NT2/D1 (cell line): ENCODE measurements around the gene FRMD8.
A peak's percentile ranks its signal among the peaks of the same experiment; 100 is the strongest.

Experiments used
- DNase-seq: peaks from one replicate; pipeline ENCODE4 v3.0.0-alpha.2; 2011; ENCODE audit warnings: low read depth, low spot score
- H3K27me3 ChIP-seq: 2 replicates; pipeline ENCODE4 v1.6.0; 2011; ENCODE audit warnings: mild to moderate bottlenecking; ENCODE audit not compliant: insufficient read length, insufficient read depth
- H3K36me3 ChIP-seq: 2 replicates; pipeline ENCODE4 v1.6.1; 2011; ENCODE audit warnings: mild to moderate bottlenecking, low read length, mixed read lengths; ENCODE audit not compliant: insufficient read depth, insufficient read length
- H3K4me1 ChIP-seq: 2 replicates; pipeline ENCODE4 v1.5.1; 2011; ENCODE audit not compliant: insufficient read depth, insufficient read length
- H3K4me3 ChIP-seq: 2 replicates; pipeline ENCODE4 v1.5.1; 2011; ENCODE audit warnings: low read depth; ENCODE audit not compliant: insufficient read length
- H3K9ac ChIP-seq: 2 replicates; pipeline ENCODE4 v1.6.0; 2011; ENCODE audit warnings: low read depth; ENCODE audit not compliant: insufficient read length
- H3K9me3 ChIP-seq: 2 replicates; pipeline ENCODE4 v1.5.1; 2011; ENCODE audit warnings: mild to moderate bottlenecking, low read length; ENCODE audit not compliant: insufficient read depth
- SUZ12 ChIP-seq: IDR thresholded peaks from 2 replicates; pipeline ENCODE4 v1.6.1; 2011; ENCODE audit not compliant: insufficient read length, insufficient read depth; ENCODE audit errors: extremely low read depth
- YY1 ChIP-seq: IDR thresholded peaks from 2 replicates; pipeline ENCODE4 v1.6.1; 2011; ENCODE audit not compliant: insufficient read length, insufficient read depth
- ZNF274 ChIP-seq: IDR thresholded peaks from 2 replicates; pipeline ENCODE4 v1.6.1; 2011; ENCODE audit warnings: mild to moderate bottlenecking, low read depth, low read length

FRMD8 gene

GRCh38 chr11:65425105-65425970, 38.9 kb downstream of the FRMD8 start:
- TF ChIP-seq ZNF274 (no peak), SUZ12 (no peak), YY1 (no peak)
- DNase-seq: no peak
- Histone ChIP-seq H3K4me3 (peak overlapping the region; percentile 90), H3K4me1 (peaks cover 9% of the 10 kb centered on the region), H3K27me3 (no peaks in the 10 kb centered on the region), H3K9ac (peak overlapping the region; percentile 98), H3K9me3 (no peaks in the 10 kb centered on the region), H3K36me3 (peaks cover 36% of the 10 kb centered on the region)

GRCh38 chr11:65425971-65426838, 39.8 kb downstream of the FRMD8 start:
- Histone ChIP-seq H3K36me3 (peaks cover 39% of the 10 kb centered on the region), H3K9ac (peak overlapping the region; percentile 39), H3K4me3 (peak overlapping the region; percentile 90), H3K4me1 (peaks cover 8% of the 10 kb centered on the region), H3K27me3 (no peaks in the 10 kb centered on the region), H3K9me3 (no peaks in the 10 kb centered on the region)
- DNase-seq: no peak
- TF ChIP-seq SUZ12 (no peak), YY1 (no peak), ZNF274 (no peak)

- H3K9ac ChIP-seq: no peak overlapping the region
- H3K4me3 ChIP-seq: no peak overlapping the region
- no peak for DNase-seq
- peaks cover 5% of the 10 kb centered on the region for H3K4me1 ChIP-seq
- TF ChIP-seq YY1 (no peak), ZNF274 (no peak), SUZ12 (no peak)
- H3K27me3 ChIP-seq: no peaks in the 10 kb centered on the region
- peaks cover 41% of the 10 kb centered on the region for H3K36me3 ChIP-seq
- no peaks in the 10 kb centered on the region for H3K9me3 ChIP-seq
Observed at GRCh38 chr11:65426839-65427690, 40.6 kb downstream of the FRMD8 start.

- no peak overlapping the region for H3K9ac ChIP-seq
- TF ChIP-seq SUZ12 (no peak), YY1 (no peak), ZNF274 (no peak)
- H3K27me3 ChIP-seq: no peaks in the 10 kb centered on the region
- peaks cover 41% of the 10 kb centered on the region for H3K36me3 ChIP-seq
- H3K4me3 ChIP-seq: no peak overlapping the region
- H3K9me3 ChIP-seq: no peaks in the 10 kb centered on the region
- H3K4me1 ChIP-seq: peaks cover 5% of the 10 kb centered on the region
- DNase-seq: no peak
Observed at GRCh38 chr11:65427691-65428577, 41.5 kb downstream of the FRMD8 start.

DNA sequence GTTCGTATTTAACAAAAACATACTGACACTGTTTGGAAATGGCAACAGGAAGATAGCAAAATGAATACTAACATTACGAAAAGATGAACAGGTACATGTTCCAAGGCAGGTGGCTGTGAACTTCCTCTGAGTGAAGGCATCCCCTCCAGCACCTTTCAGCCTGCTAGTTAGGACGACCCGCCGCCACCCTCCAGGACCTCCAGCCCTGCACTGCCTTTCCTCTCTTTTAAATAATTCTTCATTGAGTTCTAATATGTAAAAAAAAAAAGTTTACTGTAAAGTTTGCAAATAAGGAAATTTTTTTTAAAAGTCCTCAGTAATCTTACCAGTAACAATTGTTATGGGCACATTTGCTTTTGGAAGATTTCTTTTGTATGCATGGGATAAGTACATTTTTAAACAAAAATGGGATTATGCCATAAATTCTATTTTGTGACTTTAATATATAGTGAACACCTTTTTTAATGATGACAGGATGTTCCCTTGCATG, 42.2 kb downstream of the FRMD8 start:
- Histone ChIP-seq H3K9ac (no peak overlapping the region), H3K4me1 (peaks cover 5% of the 10 kb centered on the region), H3K36me3 (peaks cover 36% of the 10 kb centered on the region), H3K9me3 (no peaks in the 10 kb centered on the region), H3K4me3 (no peak overlapping the region), H3K27me3 (no peaks in the 10 kb centered on the region)
- no peak for DNase-seq
- no peak for TF ChIP-seq SUZ12
- TF ChIP-seq ZNF274: no peak
- no peak for TF ChIP-seq YY1

GRCh38 chr11:65429068-65429681, 42.7 kb downstream of the FRMD8 start:
- Histone ChIP-seq H3K36me3 (peaks cover 31% of the 10 kb centered on the region), H3K4me3 (no peak overlapping the region)

More at GRCh38 chr11:65429068-65429681, 42.7 kb downstream of the FRMD8 start:
- H3K9ac ChIP-seq: no peak overlapping the region
- H3K27me3 ChIP-seq: no peaks in the 10 kb centered on the region
- TF ChIP-seq SUZ12 (no peak), ZNF274 (no peak), YY1 (no peak)
- no peak for DNase-seq
- H3K9me3 ChIP-seq: no peaks in the 10 kb centered on the region
- H3K4me1 ChIP-seq: peaks cover 5% of the 10 kb centered on the region
